Spleen (tissue), 11 donors: ENCODE measurements around the gene VASN. TPM values are rescaled to one million over a fixed set of nuclear protein-coding genes. Genes with fewer than 3 reads are reported as not detected.

Source experiments
- DNase-seq: peaks from one replicate; pipeline ENCODE4 v3.0.0-alpha.2; 2020
- H3K27ac ChIP-seq, 8 donors: fragments of 200-600 bp; sonication (generic) in 7 of 8; 1 replicate in 4 of 8; 2 replicates in 4 of 8; pipeline versions ENCODE4 v1.5.0 to v1.8.0; 2016 to 2021; ENCODE audit warnings: inconsistent platforms in 4 of 8, mild to moderate bottlenecking in 4 of 8, moderate library complexity in 1 of 8
- H3K27me3 ChIP-seq, 7 donors: fragments of 200-600 bp; sonication (generic) in 6 of 7; replicated peaks in 1 of 7; 1 replicate in 4 of 7; 2 replicates in 3 of 7; pipeline versions ENCODE4 v1.5.0 to v1.8.0; 2016 to 2021; ENCODE audit warnings: inconsistent platforms in 3 of 7, mild to moderate bottlenecking in 1 of 7
- H3K36me3 ChIP-seq, 6 donors: fragments of 200-600 bp; sonication (generic) in 5 of 6; 1 replicate in 4 of 6; 2 replicates in 2 of 6; pipeline versions ENCODE4 v1.5.0 to v1.8.0; 2016 to 2021; ENCODE audit warnings: inconsistent platforms in 2 of 6
- H3K4me1 ChIP-seq, 6 donors: fragments of 200-600 bp; sonication (generic) in 5 of 6; 1 replicate in 3 of 6; 2 replicates in 3 of 6; pipeline versions ENCODE4 v1.5.0 to v1.8.0; 2016 to 2021; ENCODE audit warnings: inconsistent platforms in 3 of 6
- H3K4me3 ChIP-seq, 8 donors: fragments of 200-600 bp; sonication (generic) in 7 of 8; 1 replicate in 4 of 8; 2 replicates in 4 of 8; pipeline versions ENCODE4 v1.5.0 to v1.8.0; 2016 to 2021; ENCODE audit warnings: inconsistent platforms in 4 of 8, mild to moderate bottlenecking in 4 of 8, moderate library complexity in 2 of 8
- H3K9me3 ChIP-seq, 8 donors: fragments of 200-600 bp; sonication (generic) in 7 of 8; 1 replicate in 4 of 8; 2 replicates in 4 of 8; pipeline versions ENCODE4 v1.5.0 to v1.8.0; 2016 to 2021; ENCODE audit warnings: inconsistent platforms in 4 of 8
- POLR2A ChIP-seq, 3 donors: fragments of 450-650 bp; IDR thresholded peaks; one replicate each; pipeline ENCODE4 v1.5.1; 2017; ENCODE audit warnings: antibody characterized with exemption in 3 of 3, mild to moderate bottlenecking in 1 of 3
- POLR2AphosphoS5 ChIP-seq, 3 donors: sonication (generic); formaldehyde crosslinking; IDR thresholded peaks; one replicate each; pipeline ENCODE4 v1.5.1; 2017; ENCODE audit warnings: antibody characterized with exemption in 3 of 3
- whole genome bisulfite sequencing, 5 donors: extraction: QIAGEN DNeasy Blood & Tissue Kit in 3 of 5; methylation state at CpG; one replicate each; pipeline versions ENCODE4 v1.1.5 to v1.1.7; 2013 to 2018; 5-methylcytosine and 5-hydroxymethylcytosine counted together
- intact Hi-C: fragments of 100-400 bp; cut with DNase I; formaldehyde crosslinking; loops from one replicate; pipeline ENCODE4 v1.15.0; 2023; ENCODE audit warnings: low total_unique reads
- polyA plus RNA-seq, 3 donors: library from polyadenylated mRNA; stranded (reverse); fragments of 200-250 nt; gene quantifications; one replicate each; pipeline ENCODE4 v1.2.1, GENCODE V29; 2013
- total RNA-seq, 7 donors: library from RNA; depleted of rRNA in 3 of 7; stranded (reverse); fragments of >200 nt in 3 of 7; fragmentation: NEBNext Ultra II Directional in 4 of 7; extraction: Animal tissue kit (Norgen Biotek cat#: 25700) in 4 of 7; gene quantifications; one replicate each; pipeline versions ENCODE4 v1.1.0 to v1.2.1, GENCODE V29; 2016 to 2021
- TF ChIP-seq, protein P1 (sequence below), 11 experiments: fragments of 200-600 bp in 7 of 11; fragments of 450-650 bp in 4 of 11; sonication (generic) in 4 of 11; IDR thresholded peaks in 8 of 11; conservative IDR thresholded peaks in 3 of 11; 1 replicate in 7 of 11; 2 replicates in 4 of 11; pipeline versions ENCODE4 v1.4.0 to v1.8.0; 2016 to 2021; ENCODE audit warnings: antibody characterized with exemption in 11 of 11, inconsistent platforms in 4 of 11, mild to moderate bottlenecking in 1 of 11
- donor health status: healthy with polysubstance abuse.
- donor health status: DM: no; HTN: no; CAD: no; lungs with moderate emphysema.
- donor health status: DM: no; HTN: no; CAD: no.
- donor health status: Bipolar disorder and iron deficiency.
- donor health status: healthy.
- donor health status: DM: no; HTN: no; CAD: no.
- donor health status: DM: yes; HTN: yes; CAD: no.

The VASN gene
- total and polyA plus RNA-seq, 10 donors, result 2.0 to 24.9 (median 11.2) TPM

DNA sequence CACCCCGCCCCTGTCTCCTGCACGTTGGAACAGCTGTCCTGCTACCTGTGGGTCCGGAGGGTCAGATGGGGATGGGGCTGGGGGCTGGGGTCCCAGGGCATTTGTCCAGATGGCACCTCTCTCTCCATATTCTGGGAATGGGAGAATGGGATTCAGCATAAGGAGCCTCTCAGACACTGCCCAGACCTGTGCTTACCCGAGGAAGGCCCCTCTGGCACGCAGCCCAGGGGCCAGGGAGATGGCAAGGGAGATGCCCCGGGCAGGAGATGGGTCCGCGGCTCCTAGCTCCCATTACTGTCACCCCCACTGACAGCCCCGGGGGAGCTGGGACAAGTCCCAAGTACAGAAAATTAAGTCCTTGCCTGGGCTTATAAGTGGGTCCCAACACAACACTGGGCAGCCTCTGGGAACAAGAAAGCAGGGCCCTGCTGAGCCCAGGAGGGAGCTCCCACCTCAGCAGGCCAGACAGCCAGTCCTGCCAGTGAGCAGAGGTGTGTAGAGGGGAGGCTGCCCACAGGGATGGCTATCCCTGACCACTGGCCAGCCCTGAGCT is 1.8 kb downstream of the VASN start:
- peaks cover 0 to 62% (median under 1%) of the 10 kb centered on the region in 6 donors for H3K36me3 ChIP-seq
- peak; percentile 70 for DNase-seq
- intact Hi-C loops, result no loop called here
- H3K9me3 ChIP-seq, result no peaks in the 10 kb centered on the region
- no peak for TF ChIP-seq POLR2A (IDR thresholded peaks at IDR 0.05)
- TF ChIP-seq, protein P1, sequence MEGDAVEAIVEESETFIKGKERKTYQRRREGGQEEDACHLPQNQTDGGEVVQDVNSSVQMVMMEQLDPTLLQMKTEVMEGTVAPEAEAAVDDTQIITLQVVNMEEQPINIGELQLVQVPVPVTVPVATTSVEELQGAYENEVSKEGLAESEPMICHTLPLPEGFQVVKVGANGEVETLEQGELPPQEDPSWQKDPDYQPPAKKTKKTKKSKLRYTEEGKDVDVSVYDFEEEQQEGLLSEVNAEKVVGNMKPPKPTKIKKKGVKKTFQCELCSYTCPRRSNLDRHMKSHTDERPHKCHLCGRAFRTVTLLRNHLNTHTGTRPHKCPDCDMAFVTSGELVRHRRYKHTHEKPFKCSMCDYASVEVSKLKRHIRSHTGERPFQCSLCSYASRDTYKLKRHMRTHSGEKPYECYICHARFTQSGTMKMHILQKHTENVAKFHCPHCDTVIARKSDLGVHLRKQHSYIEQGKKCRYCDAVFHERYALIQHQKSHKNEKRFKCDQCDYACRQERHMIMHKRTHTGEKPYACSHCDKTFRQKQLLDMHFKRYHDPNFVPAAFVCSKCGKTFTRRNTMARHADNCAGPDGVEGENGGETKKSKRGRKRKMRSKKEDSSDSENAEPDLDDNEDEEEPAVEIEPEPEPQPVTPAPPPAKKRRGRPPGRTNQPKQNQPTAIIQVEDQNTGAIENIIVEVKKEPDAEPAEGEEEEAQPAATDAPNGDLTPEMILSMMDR (IDR thresholded peaks at IDR 0.05 in 8 of 11, conservative IDR thresholded peaks at IDR 0.05 in 3 of 11), result no peak
- H3K4me3 ChIP-seq, result peak overlapping the region; percentile 40 to 77 (median 52)
- no peaks in the 10 kb centered on the region for H3K27me3 ChIP-seq
- H3K27ac ChIP-seq, result peak overlapping the region; percentile 27 to 86 (median 82)
- 61 to 89% (median 76%) methylated on average over 4 to 9 of the region's 9 CpGs for WGBS, 5 donors
- H3K4me1 ChIP-seq, result peaks cover 28 to 100% (median 66%) of the 10 kb centered on the region in 6 donors

DNA sequence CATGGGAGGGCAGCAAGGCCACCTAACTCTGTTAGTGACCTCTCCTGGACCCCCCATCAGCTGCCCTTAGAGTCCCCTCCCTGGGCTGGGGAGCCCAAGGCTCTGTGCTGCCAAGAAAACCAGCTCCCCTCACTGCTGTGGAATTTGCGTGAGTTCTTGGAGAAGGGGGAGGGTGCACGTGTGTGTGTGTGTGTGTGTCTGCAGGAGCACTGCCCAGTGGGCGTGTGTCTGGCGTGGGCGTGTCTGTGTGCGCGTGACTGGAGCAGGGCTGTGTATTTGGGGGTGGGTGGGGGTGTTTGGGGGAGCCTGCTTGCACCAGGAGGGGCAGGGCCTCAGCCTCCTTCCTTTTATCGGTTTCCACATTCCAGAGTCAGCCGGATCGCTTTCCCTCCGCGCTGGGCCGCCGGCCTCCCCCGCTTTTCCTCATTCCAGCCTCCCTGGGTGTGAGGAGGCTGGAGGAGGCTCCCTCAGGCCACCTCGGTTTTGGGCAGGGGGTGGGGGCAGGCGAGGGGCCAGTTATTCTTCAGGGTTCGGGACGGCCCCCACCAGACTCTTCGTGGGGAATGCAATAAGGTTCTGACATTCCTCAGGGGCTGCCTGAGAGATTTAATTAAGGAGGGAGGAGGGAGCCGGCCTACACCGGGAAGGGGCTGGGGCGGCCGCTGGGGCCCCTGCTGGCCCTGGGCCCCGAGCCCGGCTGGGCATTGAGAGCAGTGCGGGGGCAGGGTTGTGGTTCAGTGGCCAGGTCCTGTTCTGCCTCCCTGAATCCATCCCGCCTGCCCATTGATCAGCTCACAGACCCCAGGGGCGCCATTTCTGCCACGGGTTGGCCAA is 2.5 kb downstream of the VASN start:
- WGBS, 5 donors, result 74 to 85% (median 78%) methylated on average over 24 to 30 of the region's 30 CpGs
- H3K4me3 ChIP-seq, result peak overlapping the region in 7 of 8 donors; percentile 40 to 77 (median 52)
- peak; percentile 72 for DNase-seq

DNA sequence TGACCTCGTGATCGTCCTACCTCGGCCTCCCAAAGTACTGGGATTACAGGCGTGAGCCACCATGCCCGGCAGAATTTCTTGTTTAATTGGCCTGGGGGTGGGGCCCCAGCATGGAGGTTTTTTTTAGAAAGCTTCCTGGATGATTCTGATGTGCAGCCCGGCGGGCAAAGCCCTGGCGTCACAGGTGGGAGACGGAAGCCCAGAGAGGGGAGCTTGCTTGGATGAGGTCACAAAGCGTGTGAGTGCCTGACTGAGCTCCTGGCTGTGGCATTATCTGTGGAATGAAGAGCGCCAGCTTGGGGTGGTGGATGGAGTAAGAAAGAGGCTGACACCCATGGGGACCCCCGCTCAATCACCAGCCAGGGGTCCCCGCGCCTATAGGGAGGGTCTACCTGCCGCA is 4.1 kb downstream of the VASN start:
- intact Hi-C loops, result no loop called here
- H3K4me3 ChIP-seq, result no peak overlapping the region
- H3K9me3 ChIP-seq, result no peaks in the 10 kb centered on the region
- DNase-seq, result no peak
- H3K36me3 ChIP-seq, result peaks cover 0 to 71% (median 14%) of the 10 kb centered on the region in 6 donors
- TF ChIP-seq POLR2A (IDR thresholded peaks at IDR 0.05) (no peak), POLR2AphosphoS5 (IDR thresholded peaks at IDR 0.05) (no peak)
- TF ChIP-seq, protein P1 (IDR thresholded peaks at IDR 0.05 in 8 of 11, conservative IDR thresholded peaks at IDR 0.05 in 3 of 11), result no peak
- peak overlapping the region in 7 of 8 donors; percentile 29 to 86 (median 82) for H3K27ac ChIP-seq
- H3K4me1 ChIP-seq, result peaks cover 18 to 97% (median 59%) of the 10 kb centered on the region in 6 donors
- WGBS, 5 donors, result 86 to 91% (median 89%) methylated on average over 15 of the region's 15 CpGs
- H3K27me3 ChIP-seq, result no peaks in the 10 kb centered on the region

More for the DNA sequence above, 2.5 kb downstream of the VASN start:
- TF ChIP-seq POLR2A (IDR thresholded peaks at IDR 0.05), result no peak
- peak; percentile 32 to 62 (median 44) for TF ChIP-seq POLR2AphosphoS5 (IDR thresholded peaks at IDR 0.05)
- TF ChIP-seq, protein P1 (IDR thresholded peaks at IDR 0.05 in 8 of 11, conservative IDR thresholded peaks at IDR 0.05 in 3 of 11), result no peak
- H3K4me1 ChIP-seq, result peaks cover 28 to 100% (median 65%) of the 10 kb centered on the region in 6 donors
- peak overlapping the region in 7 of 8 donors; percentile 78 to 86 (median 83) for H3K27ac ChIP-seq
- intact Hi-C loops, result no loop called here
- H3K27me3 ChIP-seq, result no peaks in the 10 kb centered on the region
- no peaks in the 10 kb centered on the region for H3K9me3 ChIP-seq
- H3K36me3 ChIP-seq, result peaks cover 0 to 62% (median 6%) of the 10 kb centered on the region in 6 donors
